ENCODE measurements around the gene FAM200B. TPM values are rescaled to one million over a fixed set of nuclear protein-coding genes. Genes with fewer than 3 reads are reported as not detected.

Gene FAM200B
- total and polyA plus RNA-seq, 11 donors = 23.2 to 37.7 (median 32.2) TPM

- no peak for DNase-seq
- ATAC-seq = no peak
- no peak for TF ChIP-seq CTCF (IDR thresholded peaks at IDR 0.05)
- no peak for TF ChIP-seq POLR2A (IDR thresholded peaks at IDR 0.05)
- peak overlapping the region in 1 of 12 donors; percentile 33 for H3K27ac ChIP-seq
- no peak overlapping the region for H3K4me3 ChIP-seq
- intact Hi-C loops (cut with DNase I) = loop anchor here in 1 of 10 donors (5.0 kb wide), 1 partner anchor 64 kb away; no protein-coding TSS in a partner anchor
- H3K36me3 ChIP-seq = peaks cover 0 to 25% (median 0%) of the 10 kb centered on the region in 9 donors
- H3K4me1 ChIP-seq = peaks cover 0 to 13% (median 0%) of the 10 kb centered on the region in 12 donors
- 88 to 90% (median 89%) methylated on average over 5 of the region's 5 CpGs for WGBS, 4 donors
- H3K9me3 ChIP-seq = no peaks in the 10 kb centered on the region
- no peaks in the 10 kb centered on the region for H3K27me3 ChIP-seq
Observed at GRCh38 chr4:15718465-15718864, 36.8 kb downstream of the FAM200B start.

GRCh38 chr4:15718959-15719358 is 37.3 kb downstream of the FAM200B start:
- Histone ChIP-seq H3K27ac (peak overlapping the region in 1 of 12 donors; percentile 33), H3K36me3 (peaks cover 0 to 30% (median 0%) of the 10 kb centered on the region in 9 donors), H3K4me1 (peaks cover 0 to 13% (median 0%) of the 10 kb centered on the region in 12 donors), H3K9me3 (no peaks in the 10 kb centered on the region), H3K4me3 (no peak overlapping the region), H3K27me3 (no peaks in the 10 kb centered on the region)
- no peak for TF ChIP-seq POLR2A (IDR thresholded peaks at IDR 0.05)
- no peak for TF ChIP-seq CTCF (IDR thresholded peaks at IDR 0.05)
- WGBS, 4 donors = 95 to 98% (median 95%) methylated on average over 7 of the region's 7 CpGs
- no peak for DNase-seq
- no peak for ATAC-seq
- intact Hi-C loops (cut with DNase I) = loop anchor here in 1 of 10 donors (5.0 kb wide), 1 partner anchor 63 kb away; no protein-coding TSS in a partner anchor

GRCh38 chr4:15719506-15719905 is 37.9 kb downstream of the FAM200B start:
- peak in 1 of 4 donors; percentile 41 for ATAC-seq
- H3K4me1 ChIP-seq = peaks cover 0 to 13% (median 0%) of the 10 kb centered on the region in 12 donors
- 75 to 93% (median 83%) methylated on average over 4 of the region's 4 CpGs for WGBS, 4 donors
- H3K27me3 ChIP-seq = no peaks in the 10 kb centered on the region
- intact Hi-C loops (cut with DNase I) = loop anchor here in 1 of 10 donors (5.0 kb wide), 1 partner anchor 63 kb away; no protein-coding TSS in a partner anchor
- TF ChIP-seq POLR2A (IDR thresholded peaks at IDR 0.05) = no peak
- TF ChIP-seq CTCF (IDR thresholded peaks at IDR 0.05) = no peak
- peaks cover 0 to 32% (median 0%) of the 10 kb centered on the region in 9 donors for H3K36me3 ChIP-seq
- no peak overlapping the region for H3K4me3 ChIP-seq
- no peaks in the 10 kb centered on the region for H3K9me3 ChIP-seq
- H3K27ac ChIP-seq = peak overlapping the region in 1 of 12 donors; percentile 33
- no peak for DNase-seq

GRCh38 chr4:15720851-15721250 is 39.2 kb downstream of the FAM200B start:
- ATAC-seq (peak in 1 of 4 donors; percentile 39), DNase-seq (no peak)
- Histone ChIP-seq H3K4me3 (no peak overlapping the region), H3K27ac (no peak overlapping the region), H3K27me3 (no peaks in the 10 kb centered on the region), H3K4me1 (peaks cover 0 to 13% (median 0%) of the 10 kb centered on the region in 12 donors), H3K9me3 (no peaks in the 10 kb centered on the region), H3K36me3 (peaks cover 0 to 32% (median 0%) of the 10 kb centered on the region in 9 donors)
- intact Hi-C loops (cut with DNase I) = loop anchor here in 1 of 10 donors (10.0 kb wide), 1 partner anchor 164 kb away; no protein-coding TSS in a partner anchor
- TF ChIP-seq POLR2A (IDR thresholded peaks at IDR 0.05) (no peak), CTCF (IDR thresholded peaks at IDR 0.05) (no peak)
- WGBS, 4 donors = 93 to 98% (median 95%) methylated on average over 2 of the region's 2 CpGs
